Activated CD8-positive, alpha-beta memory T cell treated with anti-CD3 and anti-CD28 coated beads, Interleukin-2, amount 10 ng/mL, durations not matched to agents 7 days and 5 days (primary cell): ENCODE measurements around the gene SEC24C. TPM values are rescaled to one million over a fixed set of nuclear protein-coding genes. Genes with fewer than 3 reads are reported as not detected.
A peak's percentile ranks its signal among the peaks of the same experiment; 100 is the strongest.

Experiments
- ATAC-seq: fragments of 150-1000 bp; cut with Tn5 transposase; one replicate; pipeline ENCODE4 v1.10.0; 2021; ENCODE audit warnings: moderate library complexity
- CTCF ChIA-PET: fragments of 350-600 bp; sonication (Branson Sonifier 250); formaldehyde crosslinking; loops from one replicate; lab custom pipeline; 2021; ENCODE audit warnings: antibody characterized with exemption; lab: Charles Lee
- DNase-seq: peaks from one replicate; pipeline ENCODE4 v3.0.0-alpha.2; 2020
- H3K27ac Mint-ChIP-seq: one replicate; pipeline ENCODE4 v1.8.0; 2021; ENCODE audit warnings: mild to moderate bottlenecking, mixed read lengths
- H3K27me3 Mint-ChIP-seq: one replicate; pipeline ENCODE4 v1.8.0; 2021; ENCODE audit warnings: mixed read lengths
- H3K36me3 Mint-ChIP-seq: one replicate; pipeline ENCODE4 v1.8.0; 2021; ENCODE audit warnings: mild to moderate bottlenecking, mixed read lengths
- H3K4me1 Mint-ChIP-seq: one replicate; pipeline ENCODE4 v1.8.0; 2021; ENCODE audit warnings: mixed read lengths
- H3K4me3 Mint-ChIP-seq: one replicate; pipeline ENCODE4 v1.8.0; 2021; ENCODE audit warnings: mild to moderate bottlenecking, moderate library complexity, mixed read lengths
- H3K9me3 Mint-ChIP-seq: one replicate; pipeline ENCODE4 v1.8.0; 2022; ENCODE audit warnings: low read depth, mixed read lengths
- total RNA-seq, 2 experiments: library from RNA; stranded (reverse); gene quantifications; one replicate each; pipeline ENCODE4 v1.2.3, GENCODE V29; 2021

The SEC24C gene
- total RNA-seq, 2 experiments from 2014 or later: 84.5 to 98.0 TPM

DNA sequence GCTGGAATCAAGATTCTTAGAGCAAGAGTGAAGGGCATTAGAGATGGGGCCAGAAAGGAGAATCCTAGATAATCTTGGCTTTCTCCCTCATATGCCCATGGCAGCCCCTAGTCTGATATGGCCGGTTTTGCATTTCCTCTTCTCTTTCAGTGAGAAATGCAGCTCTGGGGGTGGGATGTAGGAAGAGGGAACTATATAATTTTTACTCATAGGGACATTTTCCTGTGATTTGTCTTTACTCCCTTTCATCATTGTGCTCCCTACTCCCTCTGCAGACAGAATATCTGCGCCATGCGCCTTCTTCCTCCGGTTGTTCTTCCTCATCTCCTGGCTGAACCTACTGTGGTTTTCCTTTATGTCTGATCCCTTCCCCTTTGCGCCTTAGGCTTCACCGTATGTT is 20.9 kb downstream of the SEC24C start:
- Mint-ChIP-seq H3K27ac (no peak overlapping the region), H3K9me3 (no peaks in the 10 kb centered on the region), H3K4me1 (peaks cover 47% of the 10 kb centered on the region), H3K27me3 (no peaks in the 10 kb centered on the region), H3K4me3 (no peak overlapping the region), H3K36me3 (peaks cover 74% of the 10 kb centered on the region)
- CTCF ChIA-PET: interaction anchor here (2.1 kb wide), 1 partner anchor 21 kb away, joined by 4 read pairs; the partner anchor contains the start of gene ZSWIM8
- DNase-seq (no peak), ATAC-seq (no peak)

DNA sequence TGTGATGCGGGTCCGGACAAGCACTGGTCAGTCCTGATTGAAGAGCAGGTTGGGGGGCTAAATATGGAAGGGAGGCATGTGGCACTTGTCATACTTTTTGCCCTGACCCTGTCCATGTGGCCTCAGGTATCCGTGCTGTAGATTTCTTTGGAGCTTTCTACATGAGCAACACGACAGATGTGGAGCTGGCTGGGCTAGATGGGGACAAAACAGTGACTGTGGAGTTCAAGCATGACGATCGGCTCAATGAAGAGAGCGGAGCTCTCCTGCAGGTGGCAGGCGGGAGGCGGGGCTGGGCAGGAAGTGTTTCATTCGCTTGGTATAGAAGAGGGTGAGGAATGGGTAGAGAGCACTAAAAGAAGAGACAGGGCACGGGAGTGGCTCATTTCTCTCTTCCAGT is 24.7 kb downstream of the SEC24C start:
- Mint-ChIP-seq H3K4me1 (peaks cover 27% of the 10 kb centered on the region), H3K36me3 (peaks cover 70% of the 10 kb centered on the region)

DNA sequence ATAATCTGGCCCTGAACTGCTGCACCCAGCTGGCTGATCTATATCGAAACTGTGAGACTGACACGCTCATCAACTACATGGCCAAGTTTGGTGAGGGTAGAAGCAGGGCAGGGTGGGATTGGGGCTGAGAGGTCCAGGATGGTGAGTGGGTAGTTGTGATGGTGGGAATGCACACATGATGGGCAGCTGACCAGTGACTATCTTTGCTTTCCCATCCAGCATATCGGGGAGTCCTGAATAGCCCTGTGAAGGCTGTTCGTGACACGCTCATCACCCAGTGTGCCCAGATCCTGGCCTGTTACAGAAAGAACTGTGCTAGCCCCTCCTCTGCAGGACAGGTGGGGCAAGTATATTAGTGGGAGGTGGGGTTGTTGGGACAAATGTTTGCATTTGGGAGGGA is 25.2 kb downstream of the SEC24C start:
- ATAC-seq: no peak
- Mint-ChIP-seq H3K9me3 (no peaks in the 10 kb centered on the region), H3K4me1 (peaks cover 28% of the 10 kb centered on the region), H3K36me3 (peaks cover 71% of the 10 kb centered on the region), H3K4me3 (no peak overlapping the region), H3K27me3 (no peaks in the 10 kb centered on the region), H3K27ac (no peak overlapping the region)
- DNase-seq: no peak
- CTCF ChIA-PET: interaction anchor here (1.2 to 2.9 kb wide), 6 partner anchors 10 to 144 kb away, joined by 3 to 15 read pairs (median 4); no protein-coding TSS in a partner anchor

More for the DNA sequence above, 24.7 kb downstream of the SEC24C start:
- DNase-seq (peak; percentile 68), ATAC-seq (no peak)
- CTCF ChIA-PET: interaction anchor here (0.8 to 2.9 kb wide), 5 partner anchors 10 to 144 kb away, joined by 3 to 15 read pairs (median 3); no protein-coding TSS in a partner anchor
- peak overlapping the region; percentile 77 for H3K27ac Mint-ChIP-seq
- no peaks in the 10 kb centered on the region for H3K9me3 Mint-ChIP-seq
- H3K27me3 Mint-ChIP-seq: no peaks in the 10 kb centered on the region
- H3K4me3 Mint-ChIP-seq: no peak overlapping the region

DNA sequence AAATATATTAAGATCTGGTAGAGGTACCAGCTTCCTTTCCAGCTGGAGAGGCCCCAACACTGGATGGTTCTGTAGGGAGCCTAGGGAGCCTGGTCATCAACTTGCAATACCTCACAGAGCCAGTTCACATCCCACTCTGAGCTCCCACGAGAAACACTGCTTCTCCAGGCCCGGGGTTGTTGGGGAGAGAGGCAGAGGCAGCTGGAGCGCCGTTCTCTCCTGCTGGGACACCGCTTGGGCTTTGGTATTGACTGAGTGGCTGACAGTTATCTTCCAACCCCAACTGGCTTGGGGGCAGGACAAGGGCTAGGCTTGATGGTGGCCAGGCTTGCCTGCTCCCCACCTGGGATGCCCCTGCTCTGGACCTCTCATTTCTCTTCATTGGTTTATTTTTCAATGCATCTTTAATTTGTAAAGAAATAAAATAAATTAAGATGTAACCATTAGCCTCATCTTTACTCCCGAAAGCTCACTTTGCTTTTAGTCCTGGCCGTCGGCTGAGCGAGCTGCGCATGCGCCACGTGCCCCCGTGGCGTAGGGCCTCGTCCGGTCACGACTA is 27.6 kb downstream of the SEC24C start:
- CTCF ChIA-PET: interaction anchor here (0.8 to 5.1 kb wide), 12 partner anchors 10 to 127 kb away, joined by 3 to 39 read pairs (median 4); partner anchors contain the start of genes CHCHD1 and SEC24C
- ATAC-seq (peak; percentile 9), DNase-seq (peak; percentile 87)
- H3K4me3 Mint-ChIP-seq: peak overlapping the region; percentile 94
- H3K27me3 Mint-ChIP-seq: no peaks in the 10 kb centered on the region
- H3K27ac Mint-ChIP-seq: peak overlapping the region; percentile 92
- peaks cover 67% of the 10 kb centered on the region for H3K36me3 Mint-ChIP-seq
- peaks cover 40% of the 10 kb centered on the region for H3K4me1 Mint-ChIP-seq
- no peaks in the 10 kb centered on the region for H3K9me3 Mint-ChIP-seq

GRCh38 chr10:73772281-73773151 is 28.3 kb downstream of the SEC24C start:
- CTCF ChIA-PET: interaction anchor here (0.8 to 5.1 kb wide), 15 partner anchors 10 to 184 kb away, joined by 3 to 39 read pairs (median 3); partner anchors contain the start of genes CHCHD1 and SEC24C
- Mint-ChIP-seq H3K9me3 (no peaks in the 10 kb centered on the region), H3K4me1 (peaks cover 46% of the 10 kb centered on the region), H3K27ac (peak overlapping the region; percentile 92), H3K27me3 (no peaks in the 10 kb centered on the region), H3K36me3 (peaks cover 70% of the 10 kb centered on the region), H3K4me3 (peak overlapping the region; percentile 94)
- peak; percentile 74 for ATAC-seq
- DNase-seq: peak; percentile 89

DNA sequence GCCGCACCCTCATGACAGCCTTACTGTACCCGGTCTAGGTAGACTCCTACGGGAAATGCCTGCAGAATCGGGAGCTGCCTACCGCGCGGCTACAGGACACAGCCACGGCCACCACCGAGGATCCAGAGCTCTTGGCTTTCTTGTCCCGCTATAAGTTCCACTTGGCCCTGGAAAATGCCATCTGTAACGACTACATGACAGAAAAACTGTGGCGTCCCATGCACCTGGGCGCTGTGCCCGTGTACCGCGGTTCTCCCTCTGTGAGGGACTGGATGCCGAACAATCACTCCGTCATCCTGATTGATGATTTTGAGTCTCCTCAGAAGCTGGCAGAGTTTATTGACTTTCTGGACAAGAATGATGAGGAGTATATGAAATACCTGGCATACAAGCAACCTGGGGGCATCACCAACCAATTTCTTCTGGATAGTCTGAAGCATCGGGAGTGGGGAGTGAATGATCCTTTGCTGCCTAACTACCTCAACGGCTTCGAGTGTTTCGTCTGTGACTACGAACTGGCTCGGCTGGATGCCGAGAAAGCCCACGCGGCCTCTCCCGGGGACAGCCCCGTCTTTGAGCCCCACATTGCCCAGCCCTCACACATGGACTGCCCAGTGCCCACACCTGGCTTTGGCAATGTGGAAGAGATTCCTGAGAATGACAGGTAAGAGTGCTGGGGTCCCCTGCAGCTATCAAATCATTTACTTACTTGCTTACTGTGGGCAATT is 29.1 kb downstream of the SEC24C start:
- no peaks in the 10 kb centered on the region for H3K9me3 Mint-ChIP-seq
- ATAC-seq: peak; percentile 3
- CTCF ChIA-PET: interaction anchor here (0.8 to 5.1 kb wide), 12 partner anchors 9 to 183 kb away, joined by 3 to 39 read pairs (median 4); partner anchors contain the start of genes CHCHD1 and SEC24C

GRCh38 chr10:73774637-73775036 is 30.5 kb downstream of the SEC24C start:
- no peaks in the 10 kb centered on the region for H3K27me3 Mint-ChIP-seq
- peak overlapping the region; percentile 94 for H3K4me3 Mint-ChIP-seq
- H3K9me3 Mint-ChIP-seq: no peaks in the 10 kb centered on the region
- peaks cover 62% of the 10 kb centered on the region for H3K36me3 Mint-ChIP-seq
- DNase-seq (peak; percentile 61), ATAC-seq (no peak)
- CTCF ChIA-PET: interaction anchor here (1.2 to 5.1 kb wide), 4 partner anchors 8 to 105 kb away, joined by 4 to 39 read pairs (median 8); partner anchors contain the start of genes CHCHD1 and ZSWIM8
- peaks cover 39% of the 10 kb centered on the region for H3K4me1 Mint-ChIP-seq
- peak overlapping the region; percentile 50 for H3K27ac Mint-ChIP-seq

More for the DNA sequence above, 29.1 kb downstream of the SEC24C start:
- peak overlapping the region; percentile 94 for H3K4me3 Mint-ChIP-seq
- peak overlapping the region; percentile 92 for H3K27ac Mint-ChIP-seq
- DNase-seq: no peak
- H3K36me3 Mint-ChIP-seq: peaks cover 67% of the 10 kb centered on the region
- peaks cover 44% of the 10 kb centered on the region for H3K4me1 Mint-ChIP-seq
- H3K27me3 Mint-ChIP-seq: no peaks in the 10 kb centered on the region

DNA sequence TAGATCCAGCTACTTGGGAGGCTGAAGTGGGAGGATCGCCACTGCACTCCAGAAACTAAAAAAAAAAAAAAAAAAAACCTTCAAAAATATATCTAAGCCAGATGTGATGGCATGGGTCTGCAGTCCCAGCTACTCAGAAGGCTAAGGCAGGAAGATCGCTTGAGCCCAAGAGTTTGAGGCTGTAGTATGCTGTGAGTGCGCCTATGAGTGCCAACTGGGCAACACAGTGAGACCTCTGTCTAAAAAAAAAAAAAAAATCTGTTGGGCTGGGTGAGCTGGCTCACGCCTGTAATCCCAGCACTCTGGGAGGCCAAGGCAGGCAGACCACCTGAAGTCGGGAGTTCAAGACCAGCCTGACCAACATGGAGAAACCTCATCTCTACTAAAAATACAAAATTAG is 34.8 kb downstream of the SEC24C start:
- H3K27me3 Mint-ChIP-seq: no peaks in the 10 kb centered on the region
- DNase-seq (no peak), ATAC-seq (no peak)
- H3K4me3 Mint-ChIP-seq: no peak overlapping the region
- peaks cover 51% of the 10 kb centered on the region for H3K4me1 Mint-ChIP-seq
- H3K27ac Mint-ChIP-seq: no peak overlapping the region
- CTCF ChIA-PET: interaction anchor here (1.1 to 2.9 kb wide), 4 partner anchors 9 to 214 kb away, joined by 3 to 10 read pairs (median 6); no protein-coding TSS in a partner anchor
- no peaks in the 10 kb centered on the region for H3K9me3 Mint-ChIP-seq
- peaks cover 36% of the 10 kb centered on the region for H3K36me3 Mint-ChIP-seq

- ATAC-seq (no peak), DNase-seq (no peak)
- Mint-ChIP-seq H3K36me3 (peaks cover 30% of the 10 kb centered on the region), H3K27ac (peak overlapping the region; percentile 73), H3K27me3 (no peaks in the 10 kb centered on the region), H3K4me1 (peaks cover 52% of the 10 kb centered on the region), H3K4me3 (peak overlapping the region; percentile 33), H3K9me3 (no peaks in the 10 kb centered on the region)
- CTCF ChIA-PET: interaction anchor here (0.8 to 2.9 kb wide), 4 partner anchors 9 to 213 kb away, joined by 3 to 10 read pairs (median 6); no protein-coding TSS in a partner anchor
These were observed 35.5 kb downstream of the SEC24C start for GRCh38 chr10:73779539-73780197.

DNA sequence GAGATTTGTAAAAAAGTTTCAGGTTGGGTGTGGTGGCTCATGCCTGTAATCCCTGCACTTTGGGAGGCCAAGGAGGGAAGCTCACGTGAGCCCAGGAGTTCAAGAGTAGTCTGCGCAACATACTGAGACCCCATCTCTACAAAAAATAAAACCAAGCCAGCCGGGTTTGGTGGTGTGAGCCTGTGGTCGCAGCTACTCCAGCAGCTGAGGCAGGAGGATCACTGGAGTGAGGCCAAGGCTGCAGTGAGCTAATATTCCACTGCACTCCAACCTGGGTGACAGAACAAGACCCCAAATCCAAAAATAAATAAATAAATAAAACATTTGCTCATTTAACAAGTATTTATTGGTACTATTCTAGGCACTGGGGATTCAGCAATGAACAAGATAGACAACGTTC is 36.1 kb downstream of the SEC24C start:
- CTCF ChIA-PET: interaction anchor here (0.8 to 4.6 kb wide), 4 partner anchors 8 to 99 kb away, joined by 3 to 39 read pairs (median 10); a partner anchor contains a TSS
- Mint-ChIP-seq H3K9me3 (no peaks in the 10 kb centered on the region), H3K27me3 (no peaks in the 10 kb centered on the region), H3K4me3 (peak overlapping the region; percentile 87), H3K36me3 (peaks cover 25% of the 10 kb centered on the region), H3K4me1 (peaks cover 53% of the 10 kb centered on the region), H3K27ac (peak overlapping the region; percentile 97)
- no peak for ATAC-seq
- no peak for DNase-seq

DNA sequence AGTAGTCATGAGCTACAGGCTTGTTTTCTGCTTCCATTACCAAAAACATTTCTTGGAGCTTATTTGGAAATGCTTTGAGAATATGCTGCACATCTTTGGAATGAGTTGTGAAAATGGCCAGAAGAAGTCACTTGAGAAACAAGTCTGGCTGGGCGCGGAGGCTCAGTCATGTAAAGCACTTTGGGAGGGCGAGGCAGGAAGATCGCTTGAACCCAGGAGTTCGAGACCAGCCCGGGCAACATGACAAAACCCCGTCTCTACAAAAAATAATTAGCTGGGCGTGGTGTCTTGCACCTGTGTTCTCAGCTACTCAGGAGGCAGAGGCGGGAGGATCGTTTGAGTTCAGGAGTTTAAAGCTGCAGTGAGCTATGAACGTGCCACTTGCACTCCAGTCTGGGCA is 36.8 kb downstream of the SEC24C start:
- Mint-ChIP-seq H3K27ac (peak overlapping the region; percentile 97), H3K4me3 (peak overlapping the region; percentile 87), H3K9me3 (no peaks in the 10 kb centered on the region), H3K4me1 (peaks cover 46% of the 10 kb centered on the region), H3K27me3 (no peaks in the 10 kb centered on the region), H3K36me3 (peaks cover 19% of the 10 kb centered on the region)
- ATAC-seq (no peak), DNase-seq (no peak)
- CTCF ChIA-PET: interaction anchor here (1.7 to 4.6 kb wide), 4 partner anchors 9 to 137 kb away, joined by 4 to 39 read pairs (median 10); a partner anchor contains a TSS

DNA sequence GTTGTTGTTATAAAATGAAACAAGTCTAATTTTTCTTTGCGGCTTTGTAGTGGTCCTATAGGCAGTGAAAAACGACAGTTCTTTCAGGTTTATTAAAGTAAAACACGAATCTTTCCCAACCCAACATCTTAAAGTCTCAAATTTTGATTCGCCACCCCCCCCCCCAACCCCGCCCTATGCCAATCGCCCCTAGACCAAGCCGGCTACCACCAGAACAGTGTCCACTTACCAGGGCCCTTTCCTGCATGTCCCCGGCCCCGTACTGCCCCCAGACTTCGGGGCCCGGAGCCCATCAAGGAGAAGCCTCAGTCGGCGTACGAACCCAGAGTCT is 37.3 kb downstream of the SEC24C start:
- DNase-seq (no peak), ATAC-seq (no peak)
- H3K27ac Mint-ChIP-seq: peak overlapping the region; percentile 97
- peaks cover 50% of the 10 kb centered on the region for H3K4me1 Mint-ChIP-seq
- CTCF ChIA-PET: interaction anchor here (0.6 to 4.6 kb wide), 6 partner anchors 9 to 138 kb away, joined by 3 to 39 read pairs (median 4); partner anchors contain the start of gene SEC24C
- H3K27me3 Mint-ChIP-seq: no peaks in the 10 kb centered on the region
- no peaks in the 10 kb centered on the region for H3K9me3 Mint-ChIP-seq
- H3K4me3 Mint-ChIP-seq: peak overlapping the region; percentile 87
- peaks cover 19% of the 10 kb centered on the region for H3K36me3 Mint-ChIP-seq
